Measurements from ENCODE around the gene SAYSD1. TPM values are rescaled to one million over a fixed set of nuclear protein-coding genes. Genes with fewer than 3 reads are reported as not detected.

The SAYSD1 gene
- total RNA-seq = 6.8 and 14.9 TPM in 2 replicates

GRCh38 chr6:39114704-39115599, at the start of gene SAYSD1:
SAYSD1 (minus strand) TSS chr6:39115186; CDS start chr6:39115089, 97 bp downstream.

Other genes starting within 250 kb of the SAYSD1 start
- not detected in 2 replicates for gene GLP1R, start 66.4 kb downstream of the SAYSD1 start, total RNA-seq
- gene KCNK5, start 114.3 kb upstream of the SAYSD1 start, total RNA-seq = not detected in 2 replicates
- not detected in 2 replicates for gene KCNK17, start 199.2 kb upstream of the SAYSD1 start, total RNA-seq
- gene KCNK16, start 207.5 kb upstream of the SAYSD1 start, total RNA-seq = not detected in 2 replicates

Data from epithelial cell of umbilical artery (primary cell).